GM23338 (cell line): ENCODE measurements around the gene SYNPO.

ENCODE experiments used
- CTCF ChIP-seq, 2 experiments: fragments of 200-600 bp in 1 of 2; sonication (generic) in 1 of 2; conservative IDR thresholded peaks; 2 replicates each; pipeline versions ENCODE4 v1.5.1 to v1.6.1; 2016 to 2017; ENCODE audit warnings: antibody characterized with exemption in 2 of 2, low read depth in 2 of 2, mild to moderate bottlenecking in 2 of 2, moderate library complexity in 1 of 2
- EZH2 ChIP-seq: fragments of 200-600 bp; sonication (generic); IDR thresholded peaks from one replicate; pipeline ENCODE4 v1.8.0; 2017; ENCODE audit warnings: antibody characterized with exemption, mild to moderate bottlenecking, low read depth; ENCODE audit not compliant: unreplicated experiment
- EZH2phosphoT487 ChIP-seq: fragments of 200-600 bp; sonication (generic); IDR thresholded peaks from one replicate; pipeline ENCODE4 v1.8.1; 2018; ENCODE audit warnings: antibody characterized with exemption; ENCODE audit not compliant: unreplicated experiment
- POLR2AphosphoS5 ChIP-seq: IDR thresholded peaks from 2 replicates; pipeline ENCODE4 v1.6.1; 2016; ENCODE audit warnings: antibody characterized with exemption, low read depth

DNA sequence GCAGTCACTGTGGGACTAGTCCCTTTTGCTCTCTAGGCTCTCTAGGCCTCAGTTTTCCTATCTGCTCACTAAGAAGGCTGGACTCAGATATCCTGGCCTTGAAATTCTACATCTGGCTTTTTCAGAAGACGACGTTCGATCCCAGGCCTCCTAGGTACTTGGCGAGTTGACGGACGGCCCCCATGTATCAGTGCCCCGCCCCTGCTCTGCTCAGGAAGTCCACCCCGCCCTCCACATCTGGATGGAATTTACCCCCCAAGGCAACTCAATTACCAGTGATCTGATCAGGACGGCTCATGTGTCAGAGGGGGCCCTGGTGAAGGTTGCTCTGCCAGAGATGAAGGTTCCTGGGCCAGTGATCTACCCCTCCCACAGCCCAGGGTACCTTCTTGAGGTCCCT, 44.1 kb upstream of the SYNPO start:
- TF ChIP-seq EZH2 (no peak), CTCF (conservative IDR thresholded peaks at IDR 0.05; ENCODE audit: low read depth in 2 of 2) (no peak), POLR2AphosphoS5 (no peak), EZH2phosphoT487 (no peak)
